Sigmoid colon (tissue), 4 donors: ENCODE data around the gene PAK2.

Source experiments
- EP300 ChIP-seq, 4 donors: sonication (generic); formaldehyde crosslinking; IDR thresholded peaks; one replicate each; pipeline ENCODE4 v1.6.1; 2017; ENCODE audit warnings: antibody characterized with exemption in 4 of 4
- POLR2A ChIP-seq, 2 donors: fragments of 450-650 bp; IDR thresholded peaks; one replicate each; pipeline ENCODE4 v1.6.1; 2016; ENCODE audit warnings: antibody characterized with exemption in 2 of 2, mild to moderate bottlenecking in 2 of 2, moderate library complexity in 2 of 2
- POLR2AphosphoS5 ChIP-seq, 4 donors: sonication (generic); formaldehyde crosslinking; IDR thresholded peaks; one replicate each; pipeline ENCODE4 v1.6.1; 2017; ENCODE audit warnings: antibody characterized with exemption in 4 of 4
- TF ChIP-seq, protein P1 (sequence below), 4 experiments: fragments of 450-650 bp in 3 of 4; fragments of 200-600 bp in 1 of 4; IDR thresholded peaks; one replicate each; pipeline ENCODE4 v1.5.1; 2016 to 2019; ENCODE audit warnings: antibody characterized with exemption in 4 of 4, mild to moderate bottlenecking in 3 of 4, moderate library complexity in 2 of 4

DNA sequence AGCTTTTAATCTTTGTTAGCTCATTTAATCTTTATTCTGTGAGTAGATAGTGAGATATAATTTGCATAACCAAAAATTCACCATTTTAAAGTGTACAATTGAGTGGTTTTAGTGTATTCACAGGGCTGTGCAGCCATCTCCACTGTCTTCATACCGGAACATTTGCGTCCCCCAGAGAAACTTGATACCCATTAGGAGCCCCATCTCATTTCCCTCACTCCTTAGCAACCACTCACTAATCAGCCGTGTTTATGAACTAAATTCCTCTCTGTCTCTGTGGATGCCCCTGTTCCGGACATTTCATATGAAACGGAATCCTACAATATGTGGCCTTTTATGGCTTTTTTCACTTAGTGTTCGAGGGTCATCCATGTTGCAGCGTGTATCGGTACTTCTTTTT is 38.2 kb downstream of the PAK2 start:
- TF ChIP-seq, protein P1, sequence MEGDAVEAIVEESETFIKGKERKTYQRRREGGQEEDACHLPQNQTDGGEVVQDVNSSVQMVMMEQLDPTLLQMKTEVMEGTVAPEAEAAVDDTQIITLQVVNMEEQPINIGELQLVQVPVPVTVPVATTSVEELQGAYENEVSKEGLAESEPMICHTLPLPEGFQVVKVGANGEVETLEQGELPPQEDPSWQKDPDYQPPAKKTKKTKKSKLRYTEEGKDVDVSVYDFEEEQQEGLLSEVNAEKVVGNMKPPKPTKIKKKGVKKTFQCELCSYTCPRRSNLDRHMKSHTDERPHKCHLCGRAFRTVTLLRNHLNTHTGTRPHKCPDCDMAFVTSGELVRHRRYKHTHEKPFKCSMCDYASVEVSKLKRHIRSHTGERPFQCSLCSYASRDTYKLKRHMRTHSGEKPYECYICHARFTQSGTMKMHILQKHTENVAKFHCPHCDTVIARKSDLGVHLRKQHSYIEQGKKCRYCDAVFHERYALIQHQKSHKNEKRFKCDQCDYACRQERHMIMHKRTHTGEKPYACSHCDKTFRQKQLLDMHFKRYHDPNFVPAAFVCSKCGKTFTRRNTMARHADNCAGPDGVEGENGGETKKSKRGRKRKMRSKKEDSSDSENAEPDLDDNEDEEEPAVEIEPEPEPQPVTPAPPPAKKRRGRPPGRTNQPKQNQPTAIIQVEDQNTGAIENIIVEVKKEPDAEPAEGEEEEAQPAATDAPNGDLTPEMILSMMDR (IDR thresholded peaks at IDR 0.05) = no peak
- no peak for TF ChIP-seq EP300 (IDR thresholded peaks at IDR 0.05)
- TF ChIP-seq POLR2A (IDR thresholded peaks at IDR 0.05) = no peak
- no peak for TF ChIP-seq POLR2AphosphoS5 (IDR thresholded peaks at IDR 0.05)
